Activated naive CD4-positive, alpha-beta T cell treated with anti-CD3 and anti-CD28 coated beads, Interleukin-2, amount 50 U/mL, for 16 hours (primary cell): ENCODE data around the gene COL15A1.

ENCODE experiments used
- DNase-seq: peaks from one replicate; pipeline ENCODE4 v3.0.0-alpha.2; 2020

COL15A1 gene

GRCh38 chr9:98917746-98918487, 25.8 kb upstream of the COL15A1 start:
- no peak for DNase-seq

- DNase-seq = no peak
Observed at GRCh38 chr9:98921732-98922131, 22.0 kb upstream of the COL15A1 start.

GRCh38 chr9:98922721-98923435, 20.8 kb upstream of the COL15A1 start:
- no peak for DNase-seq

- no peak for DNase-seq
Observed at GRCh38 chr9:98923451-98924123, 20.1 kb upstream of the COL15A1 start.

- DNase-seq = no peak
Observed at GRCh38 chr9:98924946-98925820, 18.5 kb upstream of the COL15A1 start.

- no peak for DNase-seq
Observed at GRCh38 chr9:98925956-98926355, 17.8 kb upstream of the COL15A1 start.

- no peak for DNase-seq
Observed at GRCh38 chr9:98927724-98928123, 16.0 kb upstream of the COL15A1 start.

GRCh38 chr9:98929071-98929470, 14.6 kb upstream of the COL15A1 start:
- DNase-seq = no peak

- DNase-seq = no peak
Observed at GRCh38 chr9:98929895-98930341, 13.8 kb upstream of the COL15A1 start.

GRCh38 chr9:98930792-98931191, 12.9 kb upstream of the COL15A1 start:
- no peak for DNase-seq

- no peak for DNase-seq
Observed at GRCh38 chr9:98931600-98932389, 11.9 kb upstream of the COL15A1 start.

- DNase-seq = no peak
Observed at GRCh38 chr9:98933185-98933584, 10.5 kb upstream of the COL15A1 start.

- DNase-seq = no peak
Observed at GRCh38 chr9:98933890-98934289, 9.8 kb upstream of the COL15A1 start.

- no peak for DNase-seq
Observed at GRCh38 chr9:98935071-98935505, 8.6 kb upstream of the COL15A1 start.

- DNase-seq = no peak
Observed at GRCh38 chr9:98940276-98940675, 3.4 kb upstream of the COL15A1 start.

GRCh38 chr9:98941946-98942523, 1.7 kb upstream of the COL15A1 start:
- DNase-seq = no peak

- DNase-seq = no peak
Observed at GRCh38 chr9:98942906-98943681, 613 bp upstream of the COL15A1 start.

GRCh38 chr9:98944057-98944733, 488 bp downstream of the COL15A1 start:
- no peak for DNase-seq

- DNase-seq = no peak
Observed at GRCh38 chr9:98944734-98945074, 997 bp downstream of the COL15A1 start.

- no peak for DNase-seq
Observed at GRCh38 chr9:98949565-98949964, 5.9 kb downstream of the COL15A1 start.
